Ureter (tissue), 1 donor: ENCODE data around the gene SUSD4. TPM values are rescaled to one million over a fixed set of nuclear protein-coding genes. Genes with fewer than 3 reads are reported as not detected.

Experiments
- DNase-seq: peaks from one replicate; pipeline ENCODE4 v3.0.0-alpha.2; 2020; ENCODE audit warnings: low spot score
- total RNA-seq: library from RNA; stranded (reverse); gene quantifications from one replicate; pipeline ENCODE4 v1.2.4, GENCODE V29; 2023
- donor health status: DM: yes; HTN: yes; CAD: no.

The SUSD4 gene
- total RNA-seq, 1 donor from 2014 or later: 21.9 TPM

DNA sequence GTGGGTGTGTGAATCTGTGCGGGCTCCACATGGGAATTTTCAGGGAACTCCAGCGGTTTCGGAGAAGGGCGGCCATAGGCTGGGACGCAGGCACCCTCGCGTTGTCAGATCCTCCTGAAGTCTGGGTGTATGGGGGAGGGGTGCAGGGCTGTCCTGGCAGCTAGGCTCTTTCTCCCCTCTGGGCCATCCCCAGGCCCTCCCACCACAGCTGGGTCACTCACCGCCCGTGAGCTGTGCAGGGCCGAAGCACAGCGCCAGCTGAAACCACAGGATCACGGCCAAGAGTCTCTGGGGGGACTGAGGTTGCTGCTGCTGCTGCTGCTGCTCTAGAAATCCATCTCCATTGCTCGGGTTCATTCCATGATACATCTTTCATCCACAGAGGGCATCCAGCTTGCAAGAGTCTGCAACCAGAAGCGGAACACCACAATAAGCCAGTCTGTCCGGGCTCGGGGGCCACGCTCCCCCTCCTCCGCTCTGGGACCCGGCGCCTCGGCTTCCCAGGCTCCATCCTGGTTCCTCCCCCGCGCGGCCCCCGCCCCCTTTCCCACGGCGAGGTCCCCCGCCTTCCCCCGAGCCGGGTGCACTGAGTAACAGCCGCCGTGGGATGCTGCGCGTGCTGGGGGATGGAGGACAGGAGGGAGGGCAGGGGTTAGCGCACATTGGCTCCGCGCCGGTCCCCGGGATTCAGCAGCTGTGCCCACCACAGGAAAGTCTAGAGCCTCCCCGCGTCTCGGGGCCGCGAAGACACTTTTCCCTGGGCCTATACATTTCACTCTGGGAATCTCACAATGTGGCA lies 720 bp downstream of the SUSD4 start:
- DNase-seq: no peak

DNA sequence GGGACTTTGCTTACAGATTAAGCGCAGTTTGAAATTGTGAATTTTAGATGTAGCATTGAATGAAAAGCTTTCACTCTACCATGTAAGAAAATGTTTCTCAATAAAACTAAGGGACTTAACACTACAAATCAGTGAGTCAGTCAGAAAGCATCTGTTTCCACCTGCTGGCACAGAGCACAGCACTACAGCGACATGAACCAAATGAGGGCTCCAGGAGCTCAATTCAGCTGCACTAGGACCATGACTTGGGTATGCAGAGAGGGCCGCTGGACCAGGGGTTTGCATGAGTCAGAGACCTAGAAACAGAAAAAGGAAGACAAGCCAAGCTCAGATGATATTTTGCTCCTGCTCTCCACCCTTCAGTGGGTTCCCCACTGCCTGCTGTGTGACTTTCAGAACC lies 5.2 kb downstream of the SUSD4 start:
- no peak for DNase-seq

- DNase-seq: no peak
Observed at GRCh38 chr1:223355699-223356098, 8.3 kb downstream of the SUSD4 start.

DNA sequence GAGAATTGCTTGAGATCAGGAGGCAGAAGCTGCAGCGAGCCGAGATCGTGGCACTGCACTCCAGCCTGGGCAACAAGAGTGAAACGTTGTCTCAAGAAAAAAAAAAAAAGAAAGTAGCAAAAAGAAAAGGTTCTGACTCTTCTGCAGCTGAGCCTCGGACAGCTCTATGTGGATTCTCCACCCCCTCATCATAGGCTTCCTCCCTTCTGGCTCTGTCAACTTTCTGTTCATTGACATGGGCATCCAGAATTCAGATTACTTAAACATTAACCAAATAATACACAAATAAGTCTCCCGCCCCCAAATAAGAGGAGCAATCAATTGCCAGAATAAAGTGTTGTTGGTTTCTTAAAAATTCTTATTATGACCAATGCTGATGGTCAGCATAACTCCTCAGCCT lies 10.0 kb downstream of the SUSD4 start:
- DNase-seq: no peak

- no peak for DNase-seq
Observed at GRCh38 chr1:223352944-223353343, 11.0 kb downstream of the SUSD4 start.

DNA sequence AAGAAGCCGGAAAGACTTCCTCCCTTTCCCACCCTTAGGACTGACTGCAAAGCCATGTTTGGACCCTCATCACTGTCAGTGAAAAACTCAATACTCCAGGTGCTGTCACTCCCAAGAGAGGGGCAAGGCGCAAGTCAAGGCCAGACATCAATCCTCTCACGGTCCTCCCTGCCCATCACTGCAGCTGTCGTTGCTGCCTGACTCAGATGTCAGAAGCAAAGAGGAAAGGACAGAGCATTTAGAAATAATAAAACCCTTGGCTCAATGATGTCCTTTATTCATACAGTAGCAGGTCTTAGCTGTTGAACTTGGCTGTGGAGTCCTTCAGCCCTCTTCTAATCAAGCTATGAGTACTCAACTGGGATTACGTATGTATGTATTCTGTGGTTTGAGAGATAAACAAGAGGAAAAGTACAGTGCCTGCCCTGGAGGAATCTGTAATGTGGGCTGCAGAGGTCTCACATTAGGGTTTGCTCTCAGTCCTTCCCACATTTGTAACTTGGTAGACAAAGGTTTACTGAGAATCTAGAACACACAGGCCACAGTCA lies 13.5 kb downstream of the SUSD4 start:
- no peak for DNase-seq

GRCh38 chr1:223349241-223349640 lies 14.7 kb downstream of the SUSD4 start:
- no peak for DNase-seq

DNA sequence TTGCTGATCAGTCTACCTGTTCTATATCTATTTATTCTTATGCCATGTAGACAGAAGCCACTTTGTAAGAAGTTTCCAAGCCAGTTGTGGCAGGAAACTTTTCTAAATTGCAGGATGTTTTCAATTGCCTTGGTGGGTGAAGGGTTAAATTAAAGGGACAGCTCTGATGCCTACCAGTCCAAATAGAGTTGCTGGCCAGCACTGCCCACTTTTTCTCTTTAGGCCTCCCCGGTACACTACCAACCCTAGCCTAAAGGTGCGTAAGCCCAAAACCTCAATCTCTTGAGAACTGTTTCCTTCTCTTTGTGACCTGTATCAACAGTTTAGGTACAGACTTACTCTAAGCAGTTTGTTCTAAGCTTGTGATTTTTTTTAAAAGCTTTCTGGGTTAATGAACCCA lies 15.5 kb downstream of the SUSD4 start:
- no peak for DNase-seq

DNA sequence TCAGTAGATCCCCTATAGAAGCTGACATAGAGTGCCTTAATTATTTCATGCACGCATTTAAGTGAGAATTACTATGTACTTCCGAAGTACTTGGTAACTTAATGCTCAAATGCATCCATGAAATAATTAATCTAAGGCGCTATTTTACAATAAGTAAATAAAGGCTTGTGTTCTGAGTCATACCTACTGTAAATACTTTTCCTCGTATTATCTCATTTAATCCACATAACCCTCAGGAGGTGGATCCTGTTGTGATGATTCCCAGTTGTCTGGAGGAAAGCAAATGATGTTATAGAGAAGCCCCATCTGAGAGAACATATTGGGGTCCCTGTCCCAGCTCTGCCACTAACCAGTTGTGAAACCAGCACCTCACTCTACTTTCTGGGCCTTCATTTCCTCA lies 16.4 kb downstream of the SUSD4 start:
- no peak for DNase-seq

GRCh38 chr1:223346311-223346710 lies 17.7 kb downstream of the SUSD4 start:
- DNase-seq: no peak

GRCh38 chr1:223345720-223346119 lies 18.3 kb downstream of the SUSD4 start:
- DNase-seq: no peak

- DNase-seq: no peak
Observed at GRCh38 chr1:223344491-223344890, 19.5 kb downstream of the SUSD4 start.

GRCh38 chr1:223343692-223344091 lies 20.3 kb downstream of the SUSD4 start:
- no peak for DNase-seq

DNA sequence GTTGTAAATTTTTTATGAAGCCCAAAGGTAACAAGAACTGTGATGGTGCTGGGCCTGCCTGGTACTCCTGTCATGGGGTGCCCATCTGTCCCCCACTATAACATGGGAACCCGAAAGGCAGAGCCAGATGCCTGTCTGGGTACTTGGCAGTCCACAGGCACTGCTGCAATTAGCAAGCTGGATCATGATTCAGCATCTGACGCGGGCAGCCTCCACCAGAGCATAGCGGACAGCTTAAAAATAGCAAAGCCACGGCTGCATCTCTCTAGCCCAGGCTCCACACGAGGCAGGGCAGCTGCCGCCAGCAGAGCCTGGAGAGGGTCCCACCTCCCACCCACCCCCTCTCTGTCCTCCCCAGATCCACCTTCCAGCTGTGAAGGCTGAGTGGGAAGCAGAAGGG lies 22.9 kb downstream of the SUSD4 start:
- no peak for DNase-seq

- DNase-seq: no peak
Observed at GRCh38 chr1:223340637-223341036, 23.3 kb downstream of the SUSD4 start.

- DNase-seq: no peak
Observed at GRCh38 chr1:223339861-223340260, 24.1 kb downstream of the SUSD4 start.

- DNase-seq: no peak
Observed at GRCh38 chr1:223338811-223339746, 24.9 kb downstream of the SUSD4 start.

GRCh38 chr1:223337174-223337869 lies 26.7 kb downstream of the SUSD4 start:
- DNase-seq: no peak

- no peak for DNase-seq
Observed at GRCh38 chr1:223334156-223334555, 29.8 kb downstream of the SUSD4 start.

DNA sequence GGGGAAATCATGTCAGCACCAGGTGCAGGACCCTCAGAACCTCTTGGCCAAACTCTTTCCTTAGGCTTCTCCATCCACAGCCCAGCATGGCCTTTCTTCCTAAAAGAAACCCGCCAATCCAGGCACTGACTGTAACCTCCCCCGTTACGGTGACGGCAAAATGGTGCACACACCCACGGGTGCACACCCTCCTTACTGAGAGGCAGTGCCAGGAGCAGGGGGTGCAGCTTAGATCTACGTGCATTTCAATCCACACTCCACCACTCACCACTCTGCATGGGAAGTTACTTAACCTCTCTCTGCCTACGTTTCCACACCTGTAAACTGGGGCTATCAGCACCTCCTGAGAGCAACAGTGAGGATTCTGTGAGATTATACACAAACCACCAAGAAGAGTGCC lies 31.0 kb downstream of the SUSD4 start:
- no peak for DNase-seq

DNA sequence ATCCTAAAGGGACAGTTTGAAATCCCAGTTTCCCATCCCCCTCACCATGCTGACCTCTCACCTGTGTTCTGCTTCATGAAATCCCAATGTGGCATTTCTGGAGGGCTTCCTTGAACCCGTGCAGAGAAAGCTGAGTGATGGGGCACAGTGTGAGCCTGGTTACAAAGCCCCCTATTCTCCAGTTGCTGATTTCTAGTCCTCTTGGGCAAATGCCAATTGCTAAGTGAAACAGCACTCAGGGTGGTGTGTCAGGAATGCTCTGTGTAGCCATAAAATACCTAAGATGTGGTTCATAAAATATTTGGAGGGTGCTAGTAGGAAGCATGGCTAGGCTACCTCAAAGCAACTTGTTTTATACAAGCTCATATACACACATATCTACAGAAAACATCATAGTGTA lies 32.0 kb downstream of the SUSD4 start:
- DNase-seq: no peak

- no peak for DNase-seq
Observed at GRCh38 chr1:223331301-223331700, 32.7 kb downstream of the SUSD4 start.
